GM21360 (cell line): ENCODE data around the gene OMP.

Source experiments
- ATAC-seq: cut with Tn5 transposase; IDR thresholded peaks from one replicate; pipeline ENCODE4 v1.9.1; 2021; ENCODE audit warnings: mild to moderate bottlenecking, moderate library complexity; ENCODE audit not compliant: unreplicated experiment

The OMP gene

GRCh38 chr11:77101043-77101537 is 1.6 kb upstream of the OMP start:
- ATAC-seq, result no peak

DNA sequence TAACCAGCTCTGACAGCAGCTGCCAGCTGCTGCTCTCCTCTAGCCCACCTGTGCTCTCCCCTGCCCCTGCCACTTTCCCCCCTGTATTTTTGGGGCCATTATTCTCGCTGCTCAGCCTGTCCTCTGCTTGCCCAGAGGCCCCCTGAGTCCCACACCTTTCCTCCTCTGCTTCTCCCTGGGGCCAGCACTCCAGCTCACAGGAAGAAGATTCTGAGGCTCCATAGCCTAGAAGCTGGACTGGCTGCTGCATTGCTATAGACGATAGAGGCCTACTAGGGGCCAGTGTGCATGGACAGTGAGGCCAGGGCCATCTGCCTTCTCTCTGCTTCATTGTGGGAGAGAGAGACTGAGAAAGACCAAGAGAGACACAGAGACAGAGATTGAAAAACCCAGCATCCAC is 679 bp downstream of the OMP start:
- ATAC-seq, result no peak

GRCh38 chr11:77104727-77105126 is 2.1 kb downstream of the OMP start:
- ATAC-seq, result no peak

- ATAC-seq, result no peak
These were observed 3.7 kb downstream of the OMP start for GRCh38 chr11:77106321-77106720.

GRCh38 chr11:77106759-77107158 is 4.1 kb downstream of the OMP start:
- ATAC-seq, result no peak

DNA sequence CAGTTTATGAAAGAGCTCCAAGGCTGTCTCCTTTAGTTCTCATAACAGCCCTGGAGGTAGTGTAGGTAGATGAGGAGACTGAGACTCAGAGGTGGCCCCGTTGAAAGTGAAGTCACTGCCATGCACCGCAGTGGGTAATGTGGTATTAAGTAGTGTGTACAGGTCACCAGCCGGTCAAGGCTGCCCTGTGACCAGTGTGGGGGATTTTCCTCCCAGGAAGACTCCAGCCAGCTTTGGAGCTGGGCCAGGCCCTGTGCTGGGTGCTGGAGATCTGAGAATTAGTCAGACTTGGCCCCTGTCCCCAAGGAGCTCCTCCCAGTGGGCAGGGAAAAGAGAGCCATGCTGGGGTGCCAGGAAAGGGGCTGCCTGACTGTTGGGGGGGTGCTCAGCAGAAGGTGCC is 5.3 kb downstream of the OMP start:
- ATAC-seq, result no peak

- ATAC-seq, result no peak
These were observed 5.8 kb downstream of the OMP start for GRCh38 chr11:77108436-77108835.

- no peak for ATAC-seq
These were observed 6.8 kb downstream of the OMP start for GRCh38 chr11:77109236-77110019.

- ATAC-seq, result no peak
These were observed 8.2 kb downstream of the OMP start for GRCh38 chr11:77110836-77111235.

GRCh38 chr11:77111277-77111676 is 8.6 kb downstream of the OMP start:
- no peak for ATAC-seq

- ATAC-seq, result no peak
These were observed 9.3 kb downstream of the OMP start for GRCh38 chr11:77111946-77112345.

DNA sequence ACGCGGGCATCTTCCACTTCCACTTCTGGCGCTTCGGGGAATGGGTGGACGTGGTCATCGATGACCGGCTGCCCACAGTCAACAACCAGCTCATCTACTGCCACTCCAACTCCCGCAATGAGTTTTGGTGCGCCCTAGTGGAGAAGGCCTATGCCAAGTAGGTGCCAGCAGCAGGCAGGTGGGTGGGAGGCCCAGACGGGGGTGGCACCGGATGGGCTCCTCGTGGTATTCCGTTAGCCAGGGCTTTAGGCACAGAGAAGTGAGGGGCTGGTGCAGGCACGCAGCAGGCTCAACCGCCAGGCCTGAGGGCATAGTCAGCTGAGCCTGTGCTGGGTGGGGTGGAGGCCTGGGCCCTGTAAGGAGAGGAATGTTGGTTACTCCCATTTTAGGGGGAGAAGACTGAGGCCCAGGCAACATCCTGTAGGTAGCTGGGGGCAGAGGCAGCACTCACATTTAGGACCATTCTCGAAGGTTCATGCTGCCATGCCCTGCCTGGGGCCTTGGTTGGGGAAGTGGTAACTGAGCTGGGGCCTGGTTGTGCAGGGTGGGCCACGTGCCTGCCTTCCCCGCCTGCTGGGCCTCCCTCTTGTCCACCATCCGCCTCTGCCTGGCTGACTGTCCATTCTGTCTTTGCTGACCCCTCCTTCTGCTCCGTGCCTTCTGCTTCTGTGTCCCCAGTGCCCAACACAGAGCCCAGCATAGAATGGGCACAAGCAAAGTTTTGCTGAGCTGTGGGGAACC is 10.2 kb downstream of the OMP start:
- no peak for ATAC-seq

- no peak for ATAC-seq
These were observed 10.9 kb downstream of the OMP start for GRCh38 chr11:77113382-77114088.

GRCh38 chr11:77114089-77114463 is 11.4 kb downstream of the OMP start:
- no peak for ATAC-seq

DNA sequence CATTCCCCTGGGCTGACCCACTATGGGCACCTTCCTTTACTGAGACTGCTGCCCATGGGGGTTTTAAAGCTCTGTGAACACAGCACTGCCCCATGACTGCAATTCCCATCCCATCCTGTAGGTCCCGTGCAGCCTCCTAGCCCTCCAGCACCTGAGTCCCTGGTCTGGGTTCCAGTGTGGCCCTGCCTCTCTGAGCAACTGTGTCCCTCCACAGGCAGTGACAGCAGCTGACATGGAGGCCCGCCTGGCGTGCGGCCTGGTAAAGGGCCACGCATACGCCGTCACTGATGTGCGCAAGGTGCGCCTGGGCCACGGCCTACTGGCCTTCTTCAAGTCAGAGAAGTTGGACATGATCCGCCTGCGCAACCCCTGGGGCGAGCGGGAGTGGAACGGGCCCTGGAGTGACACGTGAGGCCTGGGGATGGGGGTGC is 12.6 kb downstream of the OMP start:
- no peak for ATAC-seq

GRCh38 chr11:77115956-77116355 is 13.3 kb downstream of the OMP start:
- ATAC-seq, result no peak

DNA sequence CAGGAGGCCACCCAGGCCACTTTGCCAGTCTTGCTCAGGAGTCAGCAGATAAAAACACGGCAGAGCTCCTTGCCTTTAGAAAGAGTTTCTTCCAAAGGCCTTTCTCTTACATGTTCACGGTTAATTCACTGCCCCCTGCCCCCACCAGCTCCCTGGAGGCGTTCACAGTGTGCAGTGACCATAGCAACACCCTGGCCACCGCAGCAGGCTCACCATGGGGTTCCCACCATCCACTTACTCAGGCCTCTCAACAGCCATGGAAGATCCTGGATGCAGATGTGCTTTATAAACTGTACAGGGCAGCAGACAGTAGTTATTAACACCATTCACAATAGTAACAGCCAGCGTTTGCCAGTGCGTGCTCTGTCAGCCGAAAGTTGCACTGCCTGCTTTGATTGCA is 14.9 kb downstream of the OMP start:
- no peak for ATAC-seq

DNA sequence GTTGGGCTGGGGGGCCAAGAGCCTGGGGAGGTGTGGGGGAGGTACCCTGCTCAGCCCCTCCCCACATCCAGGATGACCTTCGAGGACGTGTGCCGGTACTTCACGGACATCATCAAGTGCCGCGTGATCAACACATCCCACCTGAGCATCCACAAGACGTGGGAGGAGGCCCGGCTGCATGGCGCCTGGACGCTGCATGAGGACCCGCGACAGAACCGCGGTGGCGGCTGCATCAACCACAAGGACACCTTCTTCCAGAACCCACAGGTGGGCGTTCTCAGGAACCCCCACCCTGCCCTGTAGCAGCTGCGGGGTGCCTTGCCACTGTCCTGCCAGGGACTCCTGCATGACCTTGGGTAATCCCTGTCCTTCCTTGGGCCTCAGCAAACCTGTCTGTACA is 15.4 kb downstream of the OMP start:
- no peak for ATAC-seq

- ATAC-seq, result no peak
These were observed 16.3 kb downstream of the OMP start for GRCh38 chr11:77118971-77119370.

- ATAC-seq, result no peak
These were observed 16.9 kb downstream of the OMP start for GRCh38 chr11:77119531-77119936.

GRCh38 chr11:77120571-77120970 is 17.9 kb downstream of the OMP start:
- ATAC-seq, result no peak
